Measurements from ENCODE around the gene EID1. TPM values are rescaled to one million over a fixed set of nuclear protein-coding genes. Genes with fewer than 3 reads are reported as not detected.

Gene EID1
- total and polyA plus RNA-seq, 2 donors (not counting 1 experiment from before 2014, with no cell fraction given) = 184 to 287 TPM

- H3K4me2 ChIP-seq (ENCODE audit: extremely low read depth, insufficient read depth, low read length) = no peak overlapping the region
- TF ChIP-seq CTCF (conservative IDR thresholded peaks at IDR 0.05 in 1 of 2, IDR thresholded peaks at IDR 0.05 in 1 of 2; ENCODE audit: low read depth in 1 of 2, low read length in 2 of 2) (no peak), EZH2 (IDR thresholded peaks at IDR 0.05; ENCODE audit: low read length, missing control alignments) (no peak)
- peak in 1 of 2 donors; percentile 11 for DNase-seq (ENCODE audit: low read depth in 2 of 2)
- H2AFZ ChIP-seq (ENCODE audit: low read length) = no peak overlapping the region
- H3K9ac ChIP-seq (ENCODE audit: insufficient read depth, low read length) = no peak overlapping the region
- no peaks in the 10 kb centered on the region for H3K79me2 ChIP-seq (ENCODE audit: control insufficient read depth, insufficient read depth, low read length)
- no peaks in the 10 kb centered on the region for H3K9me3 ChIP-seq (ENCODE audit: control insufficient read depth, insufficient read depth, low read depth, low read length)
- H3K4me3 ChIP-seq (replicated peaks in 1 of 4; ENCODE audit: control extremely low read depth in 1 of 4, insufficient read depth in 1 of 4, low read depth in 3 of 4, low read length in 4 of 4) = no peak overlapping the region
- no peaks in the 10 kb centered on the region for H3K27me3 ChIP-seq (ENCODE audit: control insufficient read depth, insufficient read depth, low read length)
- H3K36me3 ChIP-seq (ENCODE audit: control insufficient read depth, insufficient read depth, low read length) = no peaks in the 10 kb centered on the region
- H4K20me1 ChIP-seq (ENCODE audit: control insufficient read depth, extremely low read depth, insufficient read depth, low read length) = no peaks in the 10 kb centered on the region
- no peak overlapping the region for H3K27ac ChIP-seq (ENCODE audit: insufficient read depth, low read length)
- H3K4me1 ChIP-seq (ENCODE audit: control insufficient read depth, extremely low read depth, insufficient read depth, low read length) = peaks cover 3% of the 10 kb centered on the region
Measured at GRCh38 chr15:48891232-48891765, 13.4 kb downstream of the EID1 start.

- Histone ChIP-seq H3K4me1 (ENCODE audit: control insufficient read depth, extremely low read depth, insufficient read depth, low read length) (peaks cover 6% of the 10 kb centered on the region), H3K36me3 (ENCODE audit: control insufficient read depth, insufficient read depth, low read length) (no peaks in the 10 kb centered on the region), H3K9ac (ENCODE audit: insufficient read depth, low read length) (no peak overlapping the region), H3K79me2 (ENCODE audit: control insufficient read depth, insufficient read depth, low read length) (no peaks in the 10 kb centered on the region), H4K20me1 (ENCODE audit: control insufficient read depth, extremely low read depth, insufficient read depth, low read length) (no peaks in the 10 kb centered on the region), H3K4me2 (ENCODE audit: extremely low read depth, insufficient read depth, low read length) (no peak overlapping the region), H3K27ac (ENCODE audit: insufficient read depth, low read length) (no peak overlapping the region), H3K27me3 (ENCODE audit: control insufficient read depth, insufficient read depth, low read length) (no peaks in the 10 kb centered on the region), H3K9me3 (ENCODE audit: control insufficient read depth, insufficient read depth, low read depth, low read length) (no peaks in the 10 kb centered on the region), H2AFZ (ENCODE audit: low read length) (no peak overlapping the region), H3K4me3 (replicated peaks in 1 of 4; ENCODE audit: control extremely low read depth in 1 of 4, insufficient read depth in 1 of 4, low read depth in 3 of 4, low read length in 4 of 4) (no peak overlapping the region)
- TF ChIP-seq CTCF (conservative IDR thresholded peaks at IDR 0.05 in 1 of 2, IDR thresholded peaks at IDR 0.05 in 1 of 2; ENCODE audit: low read depth in 1 of 2, low read length in 2 of 2) (no peak), EZH2 (IDR thresholded peaks at IDR 0.05; ENCODE audit: low read length, missing control alignments) (no peak)
- DNase-seq (ENCODE audit: low read depth in 2 of 2) = no peak
Measured at GRCh38 chr15:48893311-48893710, 15.4 kb downstream of the EID1 start.

- Histone ChIP-seq H3K4me2 (ENCODE audit: extremely low read depth, insufficient read depth, low read length) (peak overlapping the region; percentile 86), H3K27me3 (ENCODE audit: control insufficient read depth, insufficient read depth, low read length) (no peaks in the 10 kb centered on the region), H3K79me2 (ENCODE audit: control insufficient read depth, insufficient read depth, low read length) (no peaks in the 10 kb centered on the region), H3K36me3 (ENCODE audit: control insufficient read depth, insufficient read depth, low read length) (no peaks in the 10 kb centered on the region), H3K9me3 (ENCODE audit: control insufficient read depth, insufficient read depth, low read depth, low read length) (no peaks in the 10 kb centered on the region), H4K20me1 (ENCODE audit: control insufficient read depth, extremely low read depth, insufficient read depth, low read length) (no peaks in the 10 kb centered on the region), H3K27ac (ENCODE audit: insufficient read depth, low read length) (peak overlapping the region; percentile 32), H3K4me1 (ENCODE audit: control insufficient read depth, extremely low read depth, insufficient read depth, low read length) (peaks cover 3% of the 10 kb centered on the region), H3K4me3 (replicated peaks in 1 of 4; ENCODE audit: control extremely low read depth in 1 of 4, insufficient read depth in 1 of 4, low read depth in 3 of 4, low read length in 4 of 4) (peak overlapping the region in 3 of 4 experiments; percentile 21 to 36 (median 25)), H3K9ac (ENCODE audit: insufficient read depth, low read length) (no peak overlapping the region), H2AFZ (ENCODE audit: low read length) (peak overlapping the region; percentile 67)
- TF ChIP-seq EZH2 (IDR thresholded peaks at IDR 0.05; ENCODE audit: low read length, missing control alignments) = no peak
- DNase-seq (ENCODE audit: low read depth in 2 of 2) = peak; percentile 78 to 87
Measured at GRCh38 chr15:48896869-48897814, 19.2 kb downstream of the EID1 start.

All from fibroblast of lung (primary cell).